ENCODE measurements around the gene CTDP1.
"Not testable (repeated sequence)": the region's sequence is repeated elsewhere in the genome, so short reads cannot be mapped to it uniquely, and the experiment has no call there.

Gene CTDP1

DNA sequence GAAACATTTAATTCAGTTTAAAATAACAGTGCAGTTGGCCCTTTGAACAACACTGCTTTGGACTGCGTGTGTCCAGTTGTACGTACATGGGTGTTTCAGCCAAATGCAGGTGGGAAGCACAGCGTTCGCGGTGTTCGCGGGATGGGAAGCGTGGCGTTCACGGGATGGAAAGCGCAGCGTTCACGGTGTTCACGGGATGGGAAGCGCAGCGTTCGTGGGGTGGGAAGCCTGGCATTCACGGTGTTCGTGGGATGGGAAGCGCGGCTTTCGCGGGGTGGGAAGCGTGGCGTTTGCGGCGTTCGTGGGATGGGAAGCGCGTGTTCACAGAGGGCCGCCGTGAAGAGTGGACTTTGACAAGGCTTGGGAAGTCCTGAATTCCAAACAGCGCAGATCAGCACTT is 47.6 kb downstream of the CTDP1 start:
- no peak for DNase-seq

DNA sequence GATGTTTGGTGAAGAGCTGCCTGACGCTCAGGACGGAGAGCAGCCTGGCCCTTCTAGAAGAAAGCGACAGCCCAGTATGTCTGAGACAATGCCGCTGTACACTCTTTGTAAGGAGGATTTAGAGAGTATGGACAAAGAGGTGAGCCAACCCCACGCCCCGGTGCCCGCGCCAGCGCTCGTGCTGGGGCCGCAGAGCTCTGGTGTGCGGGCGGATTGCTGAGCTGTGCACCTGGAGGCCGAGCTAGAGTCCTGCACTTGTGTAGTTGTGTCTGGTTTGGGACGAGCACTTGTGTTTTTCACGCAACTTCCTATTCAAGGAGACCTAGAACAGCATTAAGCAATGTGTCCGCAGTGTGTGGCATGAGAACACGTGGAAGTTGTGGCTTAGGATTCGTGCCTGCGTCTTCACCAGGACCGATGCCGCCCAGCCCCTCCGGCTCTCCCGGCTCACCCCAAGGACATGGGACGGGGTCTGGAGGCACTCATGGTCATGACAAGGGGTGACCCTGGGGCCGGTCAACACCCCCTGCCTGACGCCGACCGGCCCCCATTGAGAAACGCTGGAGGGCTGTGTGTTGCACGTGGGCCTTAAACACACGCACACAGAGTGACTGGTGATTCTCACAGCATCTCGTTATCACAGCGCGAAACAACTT is 49.5 kb downstream of the CTDP1 start:
- DNase-seq = no peak

DNA sequence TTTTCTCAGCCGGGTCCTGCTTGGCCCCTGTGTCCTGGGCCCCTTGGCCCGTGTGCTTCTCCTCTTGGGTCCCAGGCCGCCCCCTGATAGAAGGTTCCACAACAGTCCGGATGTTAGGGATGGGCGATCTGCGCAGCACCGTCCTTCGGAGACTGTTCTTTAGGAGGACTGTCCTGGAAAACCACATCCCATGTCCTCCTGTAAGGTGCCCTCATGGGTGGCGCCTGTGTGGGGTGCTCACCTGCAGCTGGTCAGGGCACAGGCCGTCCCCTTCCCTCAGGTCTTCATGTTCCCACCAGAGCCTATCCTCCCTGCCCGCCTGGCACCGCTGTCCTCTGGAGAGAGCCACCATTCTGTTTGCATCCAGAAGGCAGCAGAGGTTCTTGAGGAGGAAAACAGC is 50.0 kb downstream of the CTDP1 start:
- no peak for DNase-seq

DNA sequence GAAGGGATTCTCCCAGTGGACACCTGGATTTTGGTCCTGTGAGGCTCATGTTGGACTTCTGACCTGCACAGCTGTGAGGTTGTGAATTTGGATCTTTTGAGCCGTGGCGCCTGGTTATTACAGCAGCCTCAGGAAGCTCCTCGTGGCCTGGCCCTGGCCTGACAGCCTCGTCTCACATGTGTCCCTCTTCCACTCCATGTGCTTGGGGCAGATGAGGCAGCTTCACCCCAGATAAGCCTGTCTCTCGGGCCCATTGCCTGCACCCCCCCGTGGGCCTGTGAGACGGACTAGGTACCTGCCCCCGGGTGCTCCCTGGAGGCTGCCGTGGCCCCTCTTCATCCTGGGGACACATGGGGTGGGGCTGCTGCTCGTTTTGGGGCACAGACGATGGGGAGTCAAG is 51.2 kb downstream of the CTDP1 start:
- DNase-seq = no peak

DNA sequence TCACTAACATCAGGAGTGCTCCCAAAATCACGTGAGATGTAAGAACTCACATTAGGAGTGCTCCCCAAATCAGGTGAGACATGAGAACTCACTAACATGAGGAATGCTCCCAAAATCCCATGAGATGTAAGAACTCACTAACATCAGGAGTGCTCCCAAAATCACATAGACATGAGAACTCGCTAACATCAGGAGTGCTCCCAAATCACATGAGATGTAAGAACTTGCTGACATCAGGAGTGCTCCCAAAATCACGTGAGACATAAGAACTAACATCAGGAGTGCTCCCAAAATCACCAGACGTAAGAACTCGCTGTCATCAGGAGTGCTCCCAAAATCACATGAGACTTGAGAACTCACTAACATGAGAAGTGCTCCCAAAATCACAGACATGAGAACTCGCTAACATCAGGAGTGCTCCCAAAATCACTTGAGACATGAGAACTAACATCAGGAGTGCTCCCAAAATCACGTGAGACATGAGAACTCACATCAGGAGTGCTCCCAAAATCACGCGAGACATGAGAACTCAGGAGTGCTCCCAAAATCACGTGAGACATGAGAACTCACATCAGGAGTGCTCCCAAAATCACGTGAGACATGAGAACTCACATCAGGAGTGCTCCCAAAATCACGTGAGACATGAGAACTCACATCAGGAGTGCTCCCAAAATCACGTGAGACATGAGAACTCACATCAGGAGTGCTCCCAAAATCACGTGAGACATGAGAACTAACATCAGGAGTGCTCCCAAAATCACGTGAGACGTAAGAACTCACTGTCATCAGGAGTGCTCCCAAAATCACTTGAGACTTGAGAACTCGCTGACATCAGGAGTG is 52.5 kb downstream of the CTDP1 start:
- DNase-seq = not testable (repeated sequence)

DNA sequence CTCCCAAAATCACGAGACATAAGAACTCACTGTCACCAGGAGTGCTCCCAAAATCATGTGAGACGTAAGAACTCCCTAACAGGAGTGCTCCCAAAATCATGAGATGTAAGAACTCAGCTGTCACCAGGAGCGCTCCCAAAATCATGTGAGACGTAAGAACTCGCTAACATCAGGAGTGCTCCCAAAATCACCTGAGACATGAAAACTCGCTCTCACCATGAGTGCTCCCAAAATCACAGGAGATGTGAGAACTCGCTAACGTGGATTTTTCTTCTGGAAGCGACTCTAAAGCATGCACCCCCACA is 53.1 kb downstream of the CTDP1 start:
- DNase-seq = no peak

DNA sequence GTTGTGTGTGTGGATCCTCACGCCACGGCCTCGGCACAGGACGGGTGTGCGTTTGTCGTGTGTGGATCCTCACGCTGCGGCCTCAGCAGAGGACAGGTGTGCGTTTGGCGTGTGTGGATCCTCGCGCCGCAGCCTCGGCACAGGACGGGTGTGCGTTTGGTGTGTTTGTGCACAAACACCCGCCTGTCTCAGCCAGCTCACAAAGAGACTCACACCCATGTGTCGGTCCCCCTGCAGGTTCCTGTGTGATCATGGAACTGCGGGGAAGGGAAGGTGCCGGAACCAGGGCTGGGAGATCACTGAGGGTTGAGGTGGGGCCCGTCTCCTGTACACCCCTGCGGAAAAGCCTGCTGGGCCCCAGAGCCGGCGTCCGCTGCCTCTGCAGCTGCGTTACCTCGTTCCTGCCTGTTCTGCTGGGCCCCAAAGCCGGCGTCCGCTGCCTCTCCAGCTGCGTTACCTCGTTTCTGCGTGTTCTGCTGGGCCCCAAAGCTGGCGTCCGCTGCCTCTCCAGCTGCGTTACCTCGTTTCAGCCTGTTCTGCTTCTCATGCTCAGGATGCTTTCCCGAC is 53.6 kb downstream of the CTDP1 start:
- no peak for DNase-seq

DNA sequence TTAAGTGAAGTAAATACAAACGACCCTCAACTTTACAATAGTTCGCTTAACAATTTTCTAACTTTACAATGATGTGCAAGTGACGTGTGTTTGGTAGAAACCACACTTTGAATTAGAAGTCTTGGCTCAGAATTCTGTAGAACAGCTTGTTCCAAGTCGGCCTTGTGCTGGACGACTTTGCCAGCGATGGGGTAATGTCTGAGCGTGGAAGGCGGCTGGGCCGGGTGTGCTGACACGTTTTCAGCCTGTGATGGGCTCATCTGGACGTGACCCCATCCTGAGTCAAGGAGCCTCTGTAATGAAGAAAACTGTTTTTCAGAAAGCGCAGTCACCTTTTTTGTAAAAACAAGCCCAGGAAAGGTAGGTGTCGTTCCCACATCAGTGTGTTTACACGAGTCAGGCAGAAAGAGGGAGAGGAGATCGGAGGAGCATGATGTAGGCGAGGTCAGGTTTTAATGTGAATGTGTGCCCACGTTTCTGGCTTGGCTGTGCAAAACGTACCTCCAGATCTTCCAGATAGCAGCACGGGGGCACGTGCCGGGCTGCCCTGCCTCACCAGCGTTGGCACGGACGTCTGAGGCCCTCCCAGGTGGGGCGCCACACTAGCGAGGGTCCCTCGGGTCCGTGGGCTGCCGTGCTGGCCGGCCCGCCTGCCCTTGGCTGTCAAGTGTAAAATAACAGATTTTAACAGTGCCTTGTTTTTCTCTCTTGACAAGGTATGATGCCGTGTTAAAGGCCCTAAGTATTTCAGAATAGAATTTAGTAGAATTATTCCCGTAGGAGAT is 54.6 kb downstream of the CTDP1 start:
- DNase-seq = no peak

DNA sequence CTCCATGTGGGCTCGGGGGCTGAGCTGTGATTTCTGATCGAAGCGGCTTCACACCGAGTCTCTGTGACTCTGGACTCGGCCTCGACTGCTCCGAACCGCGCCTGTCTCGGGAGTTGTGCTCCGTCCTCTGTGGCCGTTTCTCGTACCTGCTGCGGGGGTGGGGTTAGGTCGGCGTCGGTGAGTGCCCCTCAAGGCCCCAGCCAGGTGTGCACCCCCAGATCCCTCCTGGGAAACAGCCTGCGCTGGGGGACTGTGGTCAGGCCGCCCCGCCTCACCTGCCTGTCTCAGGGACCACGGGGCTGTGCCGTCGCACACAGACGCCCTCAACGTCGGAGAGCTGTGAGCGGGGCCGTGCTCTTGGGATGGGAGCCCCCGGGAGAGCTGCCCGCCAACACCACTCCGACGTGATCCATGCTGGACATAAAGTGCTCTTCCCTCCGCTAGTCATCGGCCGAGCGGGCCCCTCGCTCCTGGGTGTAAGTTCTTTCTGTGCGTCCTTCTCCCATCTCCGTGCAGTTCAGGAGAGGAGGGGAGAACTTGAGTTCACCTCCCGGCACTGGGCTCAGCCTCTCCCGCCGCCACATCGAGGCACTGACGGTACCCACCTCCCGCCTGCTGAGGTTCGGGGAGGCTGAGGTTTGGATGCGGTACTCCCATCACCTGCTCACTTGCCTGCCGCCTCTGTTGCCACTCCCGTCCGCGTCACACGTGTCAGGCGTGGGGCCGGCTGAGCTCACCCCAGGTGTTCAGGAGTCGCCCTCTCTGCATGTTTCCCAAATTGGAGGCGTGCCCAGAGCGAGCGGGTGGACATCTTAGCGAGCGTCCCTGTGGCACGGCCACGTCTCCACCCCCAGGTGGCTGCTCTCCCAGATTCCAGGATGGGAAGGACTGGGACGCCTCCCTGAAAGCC is 55.7 kb downstream of the CTDP1 start:
- no peak for DNase-seq

DNA sequence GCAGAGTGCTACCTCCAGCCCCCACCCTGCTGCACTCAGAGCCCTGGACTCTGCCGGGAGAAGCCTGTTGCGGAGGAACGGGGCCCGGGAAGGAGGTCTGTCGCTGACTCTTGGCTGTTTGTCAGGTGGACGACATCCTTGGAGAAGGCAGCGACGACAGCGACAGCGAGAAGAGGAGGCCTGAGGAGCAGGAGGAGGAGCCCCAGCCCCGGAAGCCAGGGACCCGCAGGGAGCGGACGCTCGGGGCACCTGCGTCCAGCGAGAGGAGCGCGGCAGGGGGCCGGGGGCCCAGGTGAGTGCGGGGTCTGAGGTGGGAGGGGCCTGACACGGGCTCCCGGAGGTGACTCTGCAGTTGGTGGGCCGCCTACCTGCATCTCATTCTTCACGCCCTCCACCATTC is 56.6 kb downstream of the CTDP1 start:
- DNase-seq = no peak

DNA sequence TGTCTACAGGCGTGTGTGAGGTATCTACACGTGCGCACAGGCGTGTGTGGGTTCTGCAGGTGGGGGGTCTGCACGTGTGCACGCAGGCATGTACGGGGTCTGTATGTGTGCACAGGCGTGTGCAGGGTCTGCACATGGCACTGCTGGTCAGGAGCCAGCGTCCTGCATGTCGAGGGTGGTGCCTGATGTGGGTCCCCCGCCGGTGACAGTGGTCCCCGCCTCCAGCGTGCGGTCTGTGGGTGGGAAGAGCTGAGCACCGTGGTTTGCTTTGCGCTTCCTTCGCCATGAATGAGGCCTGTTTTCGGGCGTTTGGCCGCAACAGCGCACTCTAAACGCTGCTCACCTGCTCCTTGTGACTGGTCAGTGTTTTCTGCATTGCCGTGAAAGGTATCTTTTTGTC is 57.2 kb downstream of the CTDP1 start:
- DNase-seq = no peak

DNA sequence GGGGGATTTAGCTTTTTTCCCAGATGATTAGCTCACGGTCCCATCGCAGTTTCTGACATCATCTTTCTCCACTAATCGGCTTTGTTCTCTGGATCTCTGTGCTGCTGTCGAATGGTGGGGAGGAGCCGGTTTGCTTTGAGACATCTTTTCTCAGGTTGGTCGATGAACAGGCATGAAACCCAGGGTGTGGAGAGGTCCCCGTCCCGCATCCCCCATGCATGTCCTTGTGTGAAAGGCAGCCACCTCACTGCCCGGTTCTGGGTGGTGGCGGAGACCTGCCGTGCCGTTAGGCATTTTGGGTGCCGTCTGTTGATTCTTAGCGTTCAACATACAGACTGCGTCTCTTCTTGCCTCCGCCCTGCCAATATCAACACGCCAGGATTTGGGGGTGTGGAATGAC is 57.8 kb downstream of the CTDP1 start:
- no peak for DNase-seq

DNA sequence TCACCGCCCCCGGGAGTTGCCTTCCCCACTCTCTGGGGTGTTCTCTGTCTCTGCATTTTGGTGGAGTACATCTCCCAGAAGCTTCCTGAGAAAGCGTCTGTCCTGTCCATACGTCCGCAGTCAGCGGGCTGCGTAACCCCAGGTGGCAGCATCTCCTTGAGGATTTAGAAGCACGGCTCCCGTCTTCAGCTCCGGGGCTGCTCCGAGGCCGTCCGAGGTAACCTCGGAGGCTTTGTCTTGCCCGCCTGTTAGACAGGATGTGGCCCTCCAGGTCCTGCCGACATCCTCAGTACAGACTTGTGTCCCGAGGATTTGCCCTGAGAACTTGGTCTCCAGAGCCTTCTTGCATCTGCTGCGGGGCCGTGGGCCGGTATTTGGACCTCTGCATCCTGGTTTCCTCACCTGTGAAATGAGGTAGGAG is 58.4 kb downstream of the CTDP1 start:
- DNase-seq = no peak

DNA sequence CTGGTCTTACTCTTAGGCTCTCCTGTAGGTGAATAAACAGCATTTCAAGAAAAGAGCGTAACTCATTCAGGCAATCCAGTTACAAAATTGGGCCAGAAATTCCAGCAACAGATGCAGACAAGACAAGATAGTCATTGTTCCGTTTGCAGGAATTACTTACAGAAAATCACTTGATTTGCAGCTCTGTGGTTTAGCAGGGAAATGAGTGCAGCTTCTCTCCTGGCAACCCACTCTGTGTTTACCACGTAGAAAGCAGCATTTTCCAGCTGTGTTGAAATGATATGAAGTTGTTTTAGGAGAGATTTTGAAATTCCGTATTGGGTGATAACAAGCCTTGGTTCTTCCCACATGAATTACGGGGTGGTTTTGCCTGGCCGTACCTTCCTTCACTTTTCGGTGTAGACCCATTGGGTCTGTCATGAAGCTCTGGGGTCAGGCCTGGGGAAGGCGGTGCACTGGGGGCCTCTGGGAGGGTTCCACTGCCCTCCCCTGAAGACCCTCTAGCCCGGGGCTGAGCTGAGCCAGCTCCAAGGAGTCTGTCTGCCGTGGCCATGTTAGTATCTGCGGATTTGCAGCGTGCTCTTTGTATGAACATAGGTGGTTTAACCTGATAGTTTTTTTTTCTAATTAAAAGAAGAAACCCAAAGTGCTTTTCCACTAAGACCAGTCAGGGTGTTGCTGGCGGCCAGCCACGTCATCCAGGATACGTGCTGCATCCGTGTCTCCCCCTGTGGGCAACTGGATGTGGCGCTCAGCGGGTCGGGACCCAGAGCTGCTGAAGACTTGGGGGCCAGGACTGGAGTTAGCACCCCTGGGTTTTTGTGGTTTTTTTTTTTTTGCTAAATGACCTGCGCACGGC is 59.2 kb downstream of the CTDP1 start:
- DNase-seq = no peak

DNA sequence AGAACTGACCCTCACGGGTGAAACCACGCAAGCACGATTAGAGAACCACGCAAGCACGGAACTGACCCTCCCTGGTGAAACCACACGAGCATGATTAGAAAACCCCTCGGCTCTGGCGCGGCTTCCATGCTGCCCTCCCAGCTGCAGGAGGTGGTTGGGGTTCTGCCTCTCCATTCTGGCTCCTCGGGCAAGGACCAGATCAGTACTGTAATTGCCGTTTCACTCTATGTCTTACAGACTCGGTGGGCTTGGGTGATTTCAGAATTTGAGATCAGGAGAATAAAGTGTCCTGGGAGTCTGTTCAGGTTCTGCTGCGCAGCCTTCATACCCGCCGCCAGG is 59.8 kb downstream of the CTDP1 start:
- no peak for DNase-seq

DNA sequence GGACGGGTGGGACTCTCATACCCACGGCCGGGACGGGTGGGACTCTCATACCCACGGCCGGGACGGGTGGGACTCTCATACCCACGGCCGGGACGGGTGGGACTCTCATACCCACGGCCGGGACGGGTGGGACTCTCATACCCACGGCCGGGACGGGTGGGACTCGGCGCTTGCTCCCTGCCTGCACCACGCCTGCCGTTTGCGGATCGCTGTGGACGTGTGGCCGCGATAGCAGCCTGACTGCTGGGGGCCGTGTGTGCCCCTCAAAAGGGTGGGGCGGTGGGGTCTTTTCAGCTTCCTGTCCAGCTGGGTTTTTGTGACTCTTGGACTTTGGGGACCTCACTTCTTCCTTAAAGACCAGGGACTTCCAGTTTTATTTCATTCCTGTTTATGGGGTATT is 60.4 kb downstream of the CTDP1 start:
- DNase-seq = not testable (repeated sequence)

DNA sequence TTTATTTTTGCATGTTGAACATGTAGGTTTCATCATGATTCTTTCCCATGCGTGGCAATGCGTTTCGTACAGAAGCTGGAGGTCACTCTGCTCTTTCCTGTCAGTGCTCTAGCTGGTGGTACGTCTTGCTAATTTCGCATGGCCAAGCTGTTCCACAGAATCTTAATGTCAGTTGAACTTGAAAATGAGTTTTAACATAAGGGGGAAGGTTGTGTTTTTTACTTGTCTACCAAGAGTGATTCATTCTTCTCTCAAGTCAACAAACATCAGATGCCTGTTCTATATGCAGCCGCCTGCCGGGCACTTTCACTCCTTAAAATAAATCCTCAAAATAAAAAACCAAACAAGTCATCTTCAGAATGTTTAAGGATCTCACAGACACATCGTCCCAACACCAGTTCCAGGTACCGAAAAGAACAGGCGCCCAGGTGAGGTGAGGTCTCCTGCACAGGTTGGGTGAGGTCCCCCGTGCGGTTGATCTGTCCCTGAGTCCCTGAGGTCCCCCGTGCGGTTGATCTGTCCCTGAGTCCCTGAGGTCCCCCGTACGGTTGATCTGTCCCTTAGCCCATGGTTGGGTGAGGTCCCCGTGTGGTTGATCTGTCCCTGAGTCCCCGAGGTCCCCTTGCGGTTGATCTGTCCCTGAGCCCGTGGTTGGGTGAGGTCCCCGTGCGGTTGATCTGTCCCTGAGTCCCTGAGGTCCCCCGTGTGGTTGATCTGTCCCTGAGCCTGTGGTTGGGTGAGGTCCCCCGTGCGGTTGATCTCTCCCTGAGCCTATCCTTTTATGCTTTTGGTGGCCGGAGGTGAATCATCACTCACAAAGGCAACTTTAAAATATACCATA is 61.1 kb downstream of the CTDP1 start:
- DNase-seq = no peak

DNA sequence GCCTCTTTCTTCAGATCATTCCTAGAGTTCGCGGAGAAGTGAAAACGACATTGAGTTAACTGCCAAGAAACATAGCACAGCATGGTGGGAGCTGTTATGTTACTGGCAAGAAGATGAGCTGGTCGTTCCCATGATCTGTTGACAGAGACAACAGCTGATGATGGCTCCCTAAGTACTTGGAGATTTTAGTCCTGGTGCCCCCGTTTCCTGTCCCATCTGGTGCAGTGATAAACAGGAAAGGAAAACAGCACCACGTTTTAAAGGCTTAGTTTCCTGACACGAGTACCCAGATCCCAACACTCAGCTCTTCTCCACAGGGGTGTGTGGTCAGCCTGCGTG is 61.7 kb downstream of the CTDP1 start:
- DNase-seq = no peak

DNA sequence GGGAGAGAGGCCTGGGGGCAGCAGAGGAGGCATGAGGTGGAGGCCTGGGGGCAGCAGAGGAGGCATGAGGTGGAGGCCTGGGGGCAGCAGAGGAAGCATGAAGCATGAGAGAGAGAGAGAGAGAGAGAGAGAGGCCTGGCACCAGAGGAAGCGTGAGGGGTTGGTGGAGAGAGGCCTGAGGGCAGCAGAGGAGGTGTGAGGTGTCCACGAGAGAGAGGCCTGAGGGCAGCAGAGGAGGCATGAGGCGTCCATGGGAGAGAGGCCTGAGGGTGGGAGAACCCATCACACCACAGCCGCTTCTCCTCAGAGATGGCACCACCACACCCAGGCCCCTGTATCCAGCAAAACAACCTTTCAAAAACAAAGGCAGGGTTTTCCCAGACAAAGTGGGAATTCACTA is 62.5 kb downstream of the CTDP1 start:
- no peak for DNase-seq

DNA sequence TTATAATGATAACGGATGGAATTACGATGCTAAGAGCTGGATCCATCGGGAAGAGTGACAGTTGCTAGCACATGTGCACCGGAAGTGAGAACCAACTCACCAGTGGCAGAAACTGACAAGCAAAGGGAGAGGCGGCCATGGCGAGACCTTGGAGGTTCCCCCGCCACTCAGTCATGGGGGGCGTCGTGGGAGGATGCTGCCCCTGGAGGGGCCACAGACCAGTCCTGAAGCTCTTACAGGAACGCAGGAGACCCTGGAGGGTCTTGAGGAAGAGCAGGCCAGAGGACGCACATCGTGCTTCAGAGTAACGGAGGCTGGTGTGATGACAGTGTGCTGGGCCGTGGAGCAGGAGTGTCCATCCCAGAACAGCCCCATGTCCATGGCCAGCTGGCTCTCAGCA is 65.0 kb downstream of the CTDP1 start:
- DNase-seq = no peak

DNA sequence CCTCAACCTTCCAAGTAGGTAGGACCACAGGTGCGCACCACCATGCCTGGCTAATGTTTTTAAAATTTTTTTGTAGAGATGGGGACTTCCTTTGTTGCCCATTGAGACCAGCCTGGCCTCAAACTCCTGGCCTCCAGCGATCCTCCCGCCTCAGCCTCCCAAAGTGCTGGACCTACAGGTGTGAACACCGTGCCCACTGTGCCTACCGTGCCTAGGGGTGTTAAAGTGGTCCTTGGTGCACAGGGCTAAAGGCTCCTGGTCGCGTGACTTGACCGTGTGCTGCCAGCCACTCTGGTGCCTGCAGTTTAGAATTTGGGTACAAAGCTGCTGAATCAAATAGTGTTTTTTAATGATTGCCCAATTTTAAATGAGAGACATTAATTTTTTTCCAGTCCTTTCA is 67.1 kb downstream of the CTDP1 start:
- no peak for DNase-seq
